OCI-LY3 (cell line): Measurements from ENCODE around the gene PSIP1.

Source experiments
- H2AFZ ChIP-seq: fragments of 200-600, 300-600 bp; shearing (Covaris generic); 2 replicates; pipeline ENCODE4 v1.6.0; 2014; ENCODE audit warnings: antibody characterized with exemption, low read depth, low read length
- H3K27ac ChIP-seq: fragments of 200-600, 300-600 bp; sonication (generic); 2 replicates; pipeline ENCODE4 v1.5.1; 2014; ENCODE audit warnings: mild to moderate bottlenecking, low read length, moderate library complexity, mixed read lengths
- H3K27me3 ChIP-seq: fragments of 200-600, 300-600 bp; sonication (generic); 2 replicates; pipeline ENCODE4 v1.6.1; 2014; ENCODE audit warnings: low read depth, low read length, mixed read lengths
- H3K36me3 ChIP-seq: fragments of 200-600, 300-600 bp; sonication (generic); replicated peaks from 2 replicates; pipeline ENCODE3; 2014; ENCODE audit warnings: low read depth, low read length, mixed read lengths
- H3K4me1 ChIP-seq: fragments of 300-600, 200-600 bp; sonication (generic); 2 replicates; pipeline ENCODE4 v1.6.1; 2014; ENCODE audit warnings: low read length, mixed read lengths
- H3K4me2 ChIP-seq: fragments of 200-600, 300-600 bp; sonication (generic); 2 replicates; pipeline ENCODE4 v1.6.1; 2014; ENCODE audit warnings: low read length, mixed read lengths
- H3K4me3 ChIP-seq: fragments of 300-600, 200-600 bp; sonication (generic); 2 replicates; pipeline ENCODE4 v1.5.1; 2014; ENCODE audit warnings: antibody characterized with exemption, mild to moderate bottlenecking, low read length, moderate library complexity
- H3K79me2 ChIP-seq: fragments of 300-600, 200-600 bp; shearing (Covaris generic); 2 replicates; pipeline ENCODE4 v1.6.1; 2014; ENCODE audit warnings: mild to moderate bottlenecking, low read length, mixed read lengths
- H3K9ac ChIP-seq: fragments of 300-600, 200-600 bp; shearing (Covaris generic); 2 replicates; pipeline ENCODE4 v1.6.0; 2014; ENCODE audit warnings: mild to moderate bottlenecking, low read length, moderate library complexity
- H3K9me3 ChIP-seq: fragments of 200-600, 300-600 bp; shearing (Covaris generic); 2 replicates; pipeline ENCODE4 v1.6.1; 2014; ENCODE audit warnings: low read length, mixed read lengths; ENCODE audit not compliant: insufficient read depth
- H4K20me1 ChIP-seq: fragments of 200-600, 300-600 bp; sonication (generic); 2 replicates; pipeline ENCODE4 v1.6.1; 2016; ENCODE audit warnings: low read length, mixed read lengths; ENCODE audit not compliant: insufficient read depth
- EZH2phosphoT487 ChIP-seq: fragments of 200-600 bp; shearing (Covaris generic); IDR thresholded peaks from 2 replicates; pipeline ENCODE4 v1.6.1; 2018; ENCODE audit warnings: antibody characterized with exemption, mixed run types, low read depth
- TF ChIP-seq, protein P1 (sequence below): fragments of 200-600, 300-600 bp; sonication (generic); IDR thresholded peaks from 2 replicates; pipeline ENCODE4 v1.5.1; 2014; ENCODE audit warnings: antibody characterized with exemption, low read length, low read depth

The PSIP1 gene

DNA sequence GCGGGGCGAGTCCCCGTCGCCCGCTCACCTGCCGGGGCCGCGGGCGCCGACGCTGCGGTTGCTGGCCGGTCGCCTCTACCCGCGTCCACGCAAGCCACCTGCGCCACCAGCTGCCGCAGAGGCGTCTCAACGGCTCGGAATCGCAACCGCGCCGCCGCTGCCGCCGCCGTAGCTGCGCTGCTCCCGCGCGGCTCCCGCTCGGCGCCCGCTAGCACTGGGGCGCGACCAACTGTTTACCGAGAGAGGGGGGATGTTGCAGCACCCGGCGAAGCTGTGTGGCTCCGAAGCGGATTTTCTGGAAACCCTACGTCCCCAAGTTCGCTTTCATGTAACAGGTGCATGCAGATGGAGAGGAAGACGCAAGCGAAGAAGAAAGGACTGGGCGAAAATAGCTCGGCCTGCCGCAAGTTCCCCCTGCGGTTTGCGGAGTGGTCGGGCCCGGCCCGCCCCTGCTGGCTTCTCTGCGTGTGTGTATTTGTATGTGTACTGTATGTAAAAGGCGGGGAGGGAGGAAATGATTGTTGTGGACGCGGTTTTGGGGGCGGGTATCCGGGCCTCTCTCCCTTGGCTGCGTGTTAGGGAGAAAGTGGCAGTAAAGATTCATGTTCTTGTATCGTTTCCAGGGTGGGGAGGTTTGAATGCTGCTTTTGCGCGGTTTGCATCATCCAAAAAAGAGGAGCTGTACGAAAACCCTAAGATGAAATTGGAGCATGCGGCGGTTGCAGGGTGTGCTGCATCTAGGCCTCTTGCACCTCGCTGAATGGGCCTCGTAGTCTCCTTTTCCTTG is at the start of gene PSIP1:
Gene PSIP1 (minus strand): TSS at position 182 of the 787 bp plus-strand sequence. CDS start 782 bp downstream, outside the sequence.
- Histone ChIP-seq H2AFZ (peak within 1 kb of the TSS; percentile 97), H3K27ac (peak within 1 kb of the TSS; percentile 78), H3K4me1 (peaks cover 21% of the 10 kb centered on the region), H3K9me3 (no peaks in the 10 kb centered on the region), H3K4me2 (peak within 1 kb of the TSS; percentile 85), H3K27me3 (no peaks in the 10 kb centered on the region), H3K9ac (peak within 1 kb of the TSS; percentile 97), H3K79me2 (peaks cover 33% of the 10 kb centered on the region), H3K36me3 (peaks cover 30% of the 10 kb centered on the region), H3K4me3 (peak within 1 kb of the TSS; percentile 99), H4K20me1 (peaks cover 32% of the 10 kb centered on the region)
- TF ChIP-seq EZH2phosphoT487, result no peak
- TF ChIP-seq, protein P1, sequence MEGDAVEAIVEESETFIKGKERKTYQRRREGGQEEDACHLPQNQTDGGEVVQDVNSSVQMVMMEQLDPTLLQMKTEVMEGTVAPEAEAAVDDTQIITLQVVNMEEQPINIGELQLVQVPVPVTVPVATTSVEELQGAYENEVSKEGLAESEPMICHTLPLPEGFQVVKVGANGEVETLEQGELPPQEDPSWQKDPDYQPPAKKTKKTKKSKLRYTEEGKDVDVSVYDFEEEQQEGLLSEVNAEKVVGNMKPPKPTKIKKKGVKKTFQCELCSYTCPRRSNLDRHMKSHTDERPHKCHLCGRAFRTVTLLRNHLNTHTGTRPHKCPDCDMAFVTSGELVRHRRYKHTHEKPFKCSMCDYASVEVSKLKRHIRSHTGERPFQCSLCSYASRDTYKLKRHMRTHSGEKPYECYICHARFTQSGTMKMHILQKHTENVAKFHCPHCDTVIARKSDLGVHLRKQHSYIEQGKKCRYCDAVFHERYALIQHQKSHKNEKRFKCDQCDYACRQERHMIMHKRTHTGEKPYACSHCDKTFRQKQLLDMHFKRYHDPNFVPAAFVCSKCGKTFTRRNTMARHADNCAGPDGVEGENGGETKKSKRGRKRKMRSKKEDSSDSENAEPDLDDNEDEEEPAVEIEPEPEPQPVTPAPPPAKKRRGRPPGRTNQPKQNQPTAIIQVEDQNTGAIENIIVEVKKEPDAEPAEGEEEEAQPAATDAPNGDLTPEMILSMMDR, result no peak

DNA sequence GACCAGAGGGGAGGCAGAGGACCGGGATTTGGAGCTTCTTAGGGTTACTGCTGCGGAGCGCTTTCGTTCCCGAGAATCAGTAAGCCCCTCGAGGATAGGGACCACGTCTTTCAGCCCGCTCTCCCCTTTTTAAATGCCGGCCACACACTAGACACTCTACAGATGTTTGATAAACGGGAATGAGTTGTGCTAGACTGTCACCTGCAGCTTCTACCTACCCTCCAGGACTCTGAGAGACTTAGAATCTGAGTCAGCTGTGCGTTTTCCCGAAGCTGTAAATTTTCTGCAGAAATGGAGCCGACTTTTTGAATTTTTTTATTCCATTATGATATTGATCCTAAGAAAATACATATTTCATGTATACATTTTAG is 42.7 kb upstream of the PSIP1 start:
- Histone ChIP-seq H3K36me3 (no peaks in the 10 kb centered on the region), H3K9ac (peak overlapping the region; percentile 89), H3K4me2 (peak overlapping the region; percentile 100), H3K9me3 (no peaks in the 10 kb centered on the region), H2AFZ (peak overlapping the region; percentile 97), H3K4me1 (peaks cover 10% of the 10 kb centered on the region), H3K79me2 (no peaks in the 10 kb centered on the region), H3K4me3 (peak overlapping the region; percentile 98), H3K27ac (no peak overlapping the region), H4K20me1 (no peaks in the 10 kb centered on the region), H3K27me3 (peaks cover 8% of the 10 kb centered on the region; the same call in 1 of the 2 replicates)
- no peak for TF ChIP-seq EZH2phosphoT487
- TF ChIP-seq, protein P1, result no peak

DNA sequence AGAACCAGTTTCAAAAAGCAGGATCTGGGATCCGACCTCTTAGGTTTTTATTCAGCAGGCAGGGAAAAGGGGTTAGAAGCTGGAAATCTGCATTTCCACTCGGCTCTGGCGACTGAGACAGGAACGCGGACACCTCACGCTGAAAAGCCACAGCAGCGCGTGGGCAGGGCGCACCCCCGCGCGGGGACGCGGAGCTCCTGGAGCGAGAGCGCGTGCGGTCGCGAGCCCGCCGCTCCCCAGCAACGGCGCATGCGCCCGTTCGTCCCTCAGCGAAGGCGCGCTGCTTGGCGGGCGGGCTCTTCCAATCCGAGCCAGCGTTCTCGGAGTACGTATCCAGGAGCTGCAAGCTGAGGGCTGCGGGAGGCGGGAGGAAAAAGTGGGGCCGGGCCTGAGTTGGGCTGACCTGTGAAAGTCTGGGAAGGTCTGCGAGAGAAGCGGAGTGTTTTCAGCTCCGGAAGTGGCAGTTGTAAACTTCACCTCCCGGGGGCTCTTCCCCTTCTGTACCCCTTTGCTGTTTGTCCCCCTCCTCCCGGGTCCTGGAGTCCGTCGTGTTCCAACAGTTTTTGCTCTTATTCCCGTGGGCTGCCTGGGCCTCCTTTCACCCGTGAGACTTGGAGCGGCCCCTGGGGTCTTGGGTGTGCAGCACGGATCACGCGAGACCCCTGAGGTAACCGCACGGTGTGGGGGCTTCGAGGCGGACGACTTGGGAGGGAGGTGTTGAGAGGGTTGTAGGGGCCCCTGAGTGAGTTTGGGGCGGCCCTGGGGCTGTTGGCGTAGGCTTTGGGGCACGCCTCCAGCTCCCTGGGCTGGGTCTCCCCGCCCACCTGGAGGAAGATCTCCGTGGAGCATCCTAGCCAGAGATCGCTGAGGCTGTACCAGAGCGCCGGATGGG is 42.1 kb upstream of the PSIP1 start, which contains the start of gene CCDC171:
Gene CCDC171 (plus strand): TSS at position 408 of the 892 bp plus-strand sequence. CDS start 11,046 bp downstream, outside the sequence.
- Histone ChIP-seq H3K79me2 (no peaks in the 10 kb centered on the region), H3K4me3 (peak within 1 kb of the TSS; percentile 98), H3K27ac (peak within 1 kb of the TSS; percentile 36), H3K27me3 (peaks cover 8% of the 10 kb centered on the region; the same call in 1 of the 2 replicates), H3K9me3 (no peaks in the 10 kb centered on the region), H3K4me1 (peaks cover 10% of the 10 kb centered on the region), H3K4me2 (peak within 1 kb of the TSS; percentile 100), H3K9ac (peak within 1 kb of the TSS; percentile 89), H3K36me3 (no peaks in the 10 kb centered on the region), H4K20me1 (no peaks in the 10 kb centered on the region), H2AFZ (peak within 1 kb of the TSS; percentile 97)
- TF ChIP-seq, protein P1, result no peak
- TF ChIP-seq EZH2phosphoT487, result no peak

DNA sequence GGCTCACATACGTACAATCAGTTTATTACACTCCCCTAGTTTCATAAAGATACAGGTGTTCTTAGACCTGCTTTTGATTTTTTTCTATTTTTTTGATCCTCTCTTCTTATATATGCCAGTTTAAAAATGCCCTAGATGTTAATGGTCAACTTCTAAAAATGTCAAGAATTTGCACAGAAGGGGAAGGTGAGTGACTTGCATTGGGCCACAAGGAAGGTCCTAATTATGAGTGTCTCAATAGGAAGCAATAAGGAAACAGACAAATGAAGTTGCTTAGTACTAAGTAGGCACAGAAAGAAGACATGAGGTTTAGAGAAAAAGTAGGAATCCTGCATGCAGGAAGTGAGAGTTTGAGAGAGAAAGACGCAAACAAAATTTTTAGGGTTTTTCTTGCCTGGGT is 38.8 kb upstream of the PSIP1 start:
- H3K27ac ChIP-seq, result no peak overlapping the region
- TF ChIP-seq, protein P1, result no peak
- no peak for TF ChIP-seq EZH2phosphoT487
- H3K4me3 ChIP-seq, result no peak overlapping the region

More for the DNA sequence above, 38.8 kb upstream of the PSIP1 start:
- H3K27me3 ChIP-seq, result peaks cover 8% of the 10 kb centered on the region; the same call in 1 of the 2 replicates
- no peaks in the 10 kb centered on the region for H3K79me2 ChIP-seq
- H3K9me3 ChIP-seq, result no peaks in the 10 kb centered on the region
- H3K4me2 ChIP-seq, result no peak overlapping the region
- no peaks in the 10 kb centered on the region for H4K20me1 ChIP-seq
- H2AFZ ChIP-seq, result no peak overlapping the region
- H3K36me3 ChIP-seq, result no peaks in the 10 kb centered on the region
- H3K9ac ChIP-seq, result no peak overlapping the region
- H3K4me1 ChIP-seq, result peaks cover 10% of the 10 kb centered on the region
